AG20443 (cell line): ENCODE measurements around the gene DHX40.
A peak's percentile ranks its signal among the peaks of the same experiment; 100 is the strongest.
"Not testable (repeated sequence)": the region's sequence is repeated elsewhere in the genome, so short reads cannot be mapped to it uniquely, and the experiment has no call there.

Experiments used
- DNase-seq: peaks from one replicate; pipeline ENCODE4 v3.0.0; 2012; ENCODE audit warnings: low spot score, mixed read lengths

Gene DHX40, protein sequence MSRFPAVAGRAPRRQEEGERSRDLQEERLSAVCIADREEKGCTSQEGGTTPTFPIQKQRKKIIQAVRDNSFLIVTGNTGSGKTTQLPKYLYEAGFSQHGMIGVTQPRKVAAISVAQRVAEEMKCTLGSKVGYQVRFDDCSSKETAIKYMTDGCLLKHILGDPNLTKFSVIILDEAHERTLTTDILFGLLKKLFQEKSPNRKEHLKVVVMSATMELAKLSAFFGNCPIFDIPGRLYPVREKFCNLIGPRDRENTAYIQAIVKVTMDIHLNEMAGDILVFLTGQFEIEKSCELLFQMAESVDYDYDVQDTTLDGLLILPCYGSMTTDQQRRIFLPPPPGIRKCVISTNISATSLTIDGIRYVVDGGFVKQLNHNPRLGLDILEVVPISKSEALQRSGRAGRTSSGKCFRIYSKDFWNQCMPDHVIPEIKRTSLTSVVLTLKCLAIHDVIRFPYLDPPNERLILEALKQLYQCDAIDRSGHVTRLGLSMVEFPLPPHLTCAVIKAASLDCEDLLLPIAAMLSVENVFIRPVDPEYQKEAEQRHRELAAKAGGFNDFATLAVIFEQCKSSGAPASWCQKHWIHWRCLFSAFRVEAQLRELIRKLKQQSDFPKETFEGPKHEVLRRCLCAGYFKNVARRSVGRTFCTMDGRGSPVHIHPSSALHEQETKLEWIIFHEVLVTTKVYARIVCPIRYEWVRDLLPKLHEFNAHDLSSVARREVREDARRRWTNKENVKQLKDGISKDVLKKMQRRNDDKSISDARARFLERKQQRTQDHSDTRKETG

DNA sequence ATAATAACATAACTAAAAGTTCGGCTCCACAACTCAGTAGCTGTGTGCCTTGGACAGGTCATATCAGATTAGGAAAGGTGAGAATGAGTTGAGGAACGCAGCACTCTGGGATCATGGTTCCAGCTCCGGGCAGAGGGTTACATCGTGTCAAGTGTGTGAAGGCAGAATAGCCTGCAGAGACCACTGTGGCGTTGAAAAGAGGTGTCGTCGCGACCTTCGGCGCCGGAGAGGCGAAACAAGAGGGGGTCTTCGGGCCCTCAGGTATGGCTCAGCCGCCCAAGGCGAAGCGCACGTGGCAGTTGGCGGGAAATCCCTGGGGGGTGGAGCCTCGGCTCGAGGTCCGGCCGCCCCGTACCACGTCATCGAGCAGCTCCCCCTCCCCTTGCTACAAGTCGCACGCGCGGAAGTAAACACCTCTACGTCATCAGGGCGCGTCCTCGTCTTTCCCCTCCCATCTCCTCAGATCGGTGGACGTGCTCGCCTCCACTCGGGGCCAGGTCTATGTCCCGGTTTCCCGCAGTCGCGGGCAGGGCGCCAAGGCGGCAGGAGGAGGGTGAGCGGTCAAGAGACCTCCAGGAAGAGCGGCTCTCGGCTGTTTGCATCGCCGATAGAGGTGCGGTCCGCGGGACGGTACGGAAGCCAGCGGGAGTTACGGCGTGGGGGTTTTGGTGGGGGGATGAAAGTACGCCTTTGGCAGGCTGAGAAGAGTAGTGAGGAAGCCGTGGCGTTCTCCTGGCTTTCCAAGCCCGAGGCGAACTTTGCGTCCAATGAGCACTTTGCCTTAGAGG, at the start of gene DHX40:
Gene DHX40, plus strand, starts transcription at position 440 of the 788 bp plus-strand sequence. Its CDS starts 62 bp downstream, at position 502.
- DNase-seq, result peak; percentile 99

DNA sequence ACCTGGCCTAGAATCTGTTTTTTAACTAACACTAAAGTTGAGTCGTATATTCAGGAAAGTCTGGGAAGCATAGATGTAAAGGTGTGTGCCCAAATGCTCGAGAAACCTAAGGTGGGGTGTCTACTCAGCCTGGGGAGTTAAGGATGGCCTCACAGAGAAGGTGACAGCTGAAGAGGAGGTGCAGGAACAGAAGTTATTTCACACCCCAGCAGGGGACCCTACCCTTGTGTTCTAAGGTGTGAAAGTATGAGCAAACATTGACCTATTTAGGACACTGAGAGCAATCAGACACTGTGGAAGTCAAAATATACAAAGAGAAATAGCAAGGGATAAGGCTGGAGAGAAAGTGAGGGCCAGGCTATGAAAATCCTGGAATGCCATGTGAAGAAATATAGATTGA, 49.0 kb upstream of the DHX40 start:
- no peak for DNase-seq

- no peak for DNase-seq
Observed at GRCh38 chr17:59519132-59519531, 46.3 kb upstream of the DHX40 start.

DNA sequence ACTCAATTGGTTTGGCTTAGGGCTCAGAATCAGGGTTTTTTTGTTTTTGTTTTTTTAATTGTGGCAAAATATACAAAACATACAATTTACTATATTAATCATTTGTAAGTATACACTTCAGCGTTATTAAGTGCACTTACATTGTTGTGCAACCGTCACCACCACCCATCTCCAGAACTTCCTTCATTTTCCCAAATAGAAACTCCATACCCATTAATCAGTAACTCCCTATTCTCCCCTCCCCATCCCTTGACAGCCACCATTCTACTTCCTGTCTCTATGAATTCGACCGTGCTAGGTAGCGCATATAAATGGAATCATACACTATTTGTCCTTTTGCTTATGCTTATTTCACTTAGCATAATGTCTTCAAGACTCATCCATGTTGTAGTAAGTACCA, 45.2 kb upstream of the DHX40 start:
- DNase-seq, result no peak

GRCh38 chr17:59521465-59522126, 43.8 kb upstream of the DHX40 start:
- DNase-seq, result peak; percentile 91

GRCh38 chr17:59524930-59525329, 40.5 kb upstream of the DHX40 start:
- DNase-seq, result not testable (repeated sequence)

- DNase-seq, result no peak
Observed at GRCh38 chr17:59525668-59526067, 39.7 kb upstream of the DHX40 start.

GRCh38 chr17:59526451-59526850, 39.0 kb upstream of the DHX40 start:
- DNase-seq, result no peak

DNA sequence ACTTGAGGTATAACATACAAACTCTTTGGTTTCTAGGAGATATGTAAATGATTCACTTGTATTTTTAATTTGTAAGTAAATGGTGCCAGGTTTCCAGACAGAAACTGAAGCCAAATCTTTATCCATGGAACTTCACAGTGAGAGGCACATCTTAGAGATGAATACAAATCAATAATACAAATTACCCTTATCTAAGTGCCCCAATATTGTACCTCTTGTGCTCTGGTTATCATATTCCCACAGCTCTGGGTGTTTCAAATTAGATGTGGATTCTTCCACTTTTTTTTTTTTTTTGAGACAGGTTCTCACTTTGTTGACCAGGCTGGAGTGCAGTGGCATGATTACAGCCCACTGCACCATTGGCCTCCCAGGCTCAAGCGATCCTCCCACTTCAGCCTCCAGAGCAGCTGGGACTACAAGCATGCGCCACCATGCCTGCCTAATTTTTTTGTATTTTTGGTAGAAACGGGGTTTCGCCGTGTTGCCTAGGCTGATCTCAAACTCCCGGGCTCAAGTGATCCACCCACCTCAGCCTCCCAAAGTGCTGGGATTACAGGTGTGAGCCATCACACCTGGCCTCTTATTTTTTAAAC, 38.0 kb upstream of the DHX40 start:
- no peak for DNase-seq

DNA sequence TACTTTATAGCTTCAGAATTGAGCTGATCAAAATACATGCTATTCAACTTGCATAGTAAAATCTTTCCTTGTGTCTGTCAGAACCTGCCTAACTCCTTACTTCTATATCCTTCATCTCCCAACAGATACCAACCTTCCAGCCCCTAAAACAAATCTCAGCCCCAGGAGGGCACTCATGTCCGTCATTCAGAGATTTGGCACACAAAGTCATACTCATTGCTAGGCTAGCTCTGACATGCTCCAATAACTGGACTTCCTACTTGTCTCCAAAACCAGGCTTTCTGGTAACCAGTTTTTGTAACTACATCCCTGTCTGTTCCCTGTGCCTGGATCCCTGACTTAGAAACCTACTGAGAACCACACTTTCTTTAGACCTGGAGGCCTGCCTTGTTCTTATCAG, 37.5 kb upstream of the DHX40 start:
- no peak for DNase-seq

DNA sequence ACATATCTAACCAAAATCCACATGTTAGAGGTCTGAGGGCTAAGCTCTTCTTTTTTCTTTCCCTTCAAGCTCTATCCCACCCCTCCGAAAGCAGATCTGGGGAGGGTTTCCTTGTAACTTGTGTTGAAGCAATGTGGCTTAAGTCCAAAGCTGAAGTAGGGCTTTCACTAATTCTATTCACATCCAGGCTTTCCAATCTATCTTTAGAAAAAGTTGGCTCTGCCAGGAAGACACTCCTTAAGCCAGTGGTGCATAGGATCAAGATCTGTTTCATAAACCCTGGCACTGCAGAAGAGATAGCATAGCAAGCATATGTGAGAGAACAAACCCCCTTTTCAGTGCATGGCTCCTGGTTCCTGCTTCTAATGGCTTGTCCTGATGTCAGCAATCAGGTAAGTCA, 34.9 kb upstream of the DHX40 start:
- no peak for DNase-seq

GRCh38 chr17:59533694-59534093, 31.7 kb upstream of the DHX40 start:
- DNase-seq, result no peak

DNA sequence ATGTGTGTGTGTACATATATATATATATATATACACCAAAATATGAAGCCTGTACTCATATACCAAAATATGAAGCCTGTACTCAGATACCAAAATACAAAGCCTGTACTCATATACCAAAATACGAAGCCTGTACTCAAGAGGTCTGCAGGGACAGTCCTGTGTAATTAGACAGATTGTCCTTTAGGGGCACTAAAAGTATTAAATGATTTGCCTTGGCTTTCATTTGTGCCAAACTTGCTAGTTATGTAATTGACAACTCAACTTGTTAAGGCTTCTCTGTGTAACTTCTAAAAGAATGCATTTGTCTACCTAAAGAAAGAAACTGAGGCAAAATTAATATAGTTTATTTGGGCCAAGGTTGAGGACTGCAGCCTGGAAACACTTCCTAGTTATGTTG, 30.8 kb upstream of the DHX40 start:
- peak; percentile 21 for DNase-seq

DNA sequence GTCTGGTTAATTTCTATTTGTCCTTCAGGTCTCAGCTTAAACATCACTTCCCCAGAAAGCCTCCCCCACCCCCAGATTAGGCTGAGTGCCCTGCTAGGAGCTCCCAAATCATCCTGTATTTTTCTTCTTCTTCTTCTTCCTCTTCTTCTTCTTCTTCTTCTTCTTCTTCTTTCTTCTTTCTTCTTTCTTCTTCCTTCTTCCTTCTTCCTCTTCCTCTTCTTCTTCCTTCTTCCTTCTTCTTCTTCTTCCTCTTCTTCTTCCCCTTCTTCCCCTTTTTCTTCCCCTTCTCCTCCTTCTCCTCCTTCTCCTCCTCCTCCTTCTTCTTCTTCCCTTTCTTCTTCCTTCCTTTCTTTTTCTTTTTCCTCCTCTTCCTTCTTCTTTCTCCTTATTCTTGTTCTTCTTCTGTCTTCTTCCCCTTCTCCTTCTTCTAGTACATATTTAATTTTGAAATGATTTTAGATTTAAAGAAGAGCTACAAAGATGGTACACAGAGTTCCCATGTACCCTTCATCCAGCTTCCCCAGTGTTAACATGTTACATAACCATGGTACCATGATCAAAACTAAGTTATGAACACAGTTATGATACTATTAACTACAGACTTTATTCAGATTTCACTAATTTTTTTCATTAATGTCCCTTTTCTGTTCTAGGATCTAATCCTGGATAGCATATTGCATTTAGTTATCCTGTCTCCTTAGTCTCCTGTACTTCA, 27.1 kb upstream of the DHX40 start:
- DNase-seq, result no peak

- DNase-seq, result no peak
Observed at GRCh38 chr17:59542960-59543635, 22.3 kb upstream of the DHX40 start.

DNA sequence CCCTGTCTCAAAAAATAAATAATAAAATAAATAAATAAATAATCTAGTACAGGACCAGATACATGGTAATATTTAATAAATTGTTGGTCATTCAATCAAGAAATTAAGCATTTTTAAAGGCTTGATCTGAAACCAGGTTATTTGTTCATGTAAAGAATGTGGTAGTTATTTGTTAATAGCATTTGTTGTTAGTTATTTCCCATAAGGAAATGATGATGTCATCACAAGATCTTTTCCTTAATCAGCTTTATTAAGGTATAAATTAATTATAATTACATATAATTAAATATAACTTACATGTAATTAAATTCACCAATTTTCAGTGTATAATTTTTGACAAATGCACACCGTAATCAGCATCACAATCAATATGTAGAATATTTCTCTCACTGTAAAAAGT, 19.5 kb upstream of the DHX40 start:
- no peak for DNase-seq

DNA sequence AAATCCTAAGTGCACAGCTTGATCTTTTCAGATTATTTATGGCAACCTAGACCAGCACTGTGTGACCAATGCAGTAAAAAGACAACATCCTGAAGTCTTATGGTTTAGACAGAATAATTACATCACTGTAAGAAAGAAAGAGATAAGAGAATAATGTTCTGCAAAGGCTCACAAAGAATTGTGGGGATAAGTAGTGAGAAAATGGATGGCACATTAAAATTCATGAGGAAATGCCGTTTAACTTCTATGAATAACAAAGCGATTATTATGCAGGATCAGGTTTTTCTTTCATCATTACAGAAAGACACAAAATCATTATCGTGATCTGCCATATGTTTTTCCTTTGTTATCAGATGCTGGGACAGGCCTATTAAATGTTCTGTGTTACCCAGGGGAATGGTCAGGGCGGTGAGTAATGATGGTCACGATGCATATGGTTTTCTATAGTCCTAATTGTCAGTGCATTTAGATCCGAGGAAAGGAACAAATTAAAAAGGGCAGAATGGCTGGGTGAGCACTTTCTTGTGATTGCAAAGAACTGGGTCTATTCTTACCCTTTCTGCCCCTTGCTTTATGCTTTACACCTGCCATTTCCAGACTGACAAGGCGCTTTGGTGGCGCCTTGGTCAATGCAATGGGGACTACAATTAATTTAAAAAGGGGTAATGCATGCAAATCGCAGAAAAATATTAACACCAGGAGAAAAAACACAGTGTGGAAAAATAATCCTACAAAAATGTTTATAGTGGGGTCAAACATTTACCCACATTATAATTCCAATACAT, 18.1 kb upstream of the DHX40 start:
- DNase-seq, result no peak

DNA sequence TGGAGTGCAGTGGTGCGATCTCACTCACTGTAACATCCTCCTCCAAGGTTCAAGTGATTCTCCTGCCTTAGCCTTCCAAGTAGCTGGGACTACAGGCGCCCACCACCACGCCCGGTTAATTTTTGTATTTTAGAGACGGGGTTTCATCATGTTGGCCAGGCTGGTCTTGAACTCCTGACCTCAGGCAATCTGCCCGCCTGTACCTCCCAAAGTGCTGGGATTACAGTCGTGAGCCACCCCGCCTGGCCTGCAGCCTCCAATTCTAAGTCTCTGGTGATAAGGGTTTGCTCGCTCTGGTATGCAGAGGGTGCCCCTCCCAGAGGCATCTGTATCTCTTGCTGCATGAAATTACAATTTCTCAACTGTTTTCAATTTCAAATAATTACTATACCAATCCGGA, 16.4 kb upstream of the DHX40 start:
- not testable (repeated sequence) for DNase-seq

DNA sequence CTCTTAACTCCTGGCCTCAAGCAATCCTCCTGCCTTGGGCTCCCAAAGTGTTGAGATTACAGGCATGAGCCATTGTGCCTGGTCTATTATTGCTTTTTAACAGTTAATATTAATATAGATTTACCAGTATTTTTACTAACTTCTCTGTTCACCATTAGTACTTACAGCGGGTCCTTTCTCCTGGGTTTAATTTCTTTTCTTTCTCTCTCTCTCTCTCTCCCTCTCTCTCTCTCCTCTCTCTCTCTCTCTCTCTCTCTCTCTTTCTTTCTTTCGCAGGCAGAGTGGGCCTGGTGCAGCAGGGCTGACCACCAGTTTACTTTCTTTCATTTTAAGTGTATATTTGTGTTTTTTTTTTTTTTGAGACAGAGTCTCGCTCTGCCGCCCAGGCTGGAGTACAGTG, 14.7 kb upstream of the DHX40 start:
- no peak for DNase-seq

- DNase-seq, result no peak
Observed at GRCh38 chr17:59558039-59558438, 7.4 kb upstream of the DHX40 start.
